Panc1 (cell line): Measurements from ENCODE around the gene MRAS. TPM values are rescaled to one million over a fixed set of nuclear protein-coding genes. Genes with fewer than 3 reads are reported as not detected.

Experiments
- ATAC-seq: fragments of 200-7000 bp; cut with Tn5 transposase; 2 replicates; pipeline ENCODE4 v1.9.1; 2020; ENCODE audit warnings: mild to moderate bottlenecking, moderate library complexity
- BruUV-seq: library from RNA; stranded (reverse); fragments of 400-500 nt; replicated peaks from 2 replicates; lab custom pipeline; 2021; lab: Mats Ljungman, UMichigan
- CTCF ChIA-PET: fragments of 300-600 bp; sonication (Branson Sonifier 250); formaldehyde crosslinking; loops from one replicate; lab custom pipeline; 2022; ENCODE audit warnings: antibody characterized with exemption; lab: Charles Lee
- POLR2A ChIA-PET: fragments of 300-600 bp; sonication (Branson Sonifier 250); formaldehyde crosslinking; loops from one replicate; lab custom pipeline; 2022; ENCODE audit warnings: antibody characterized with exemption; lab: Charles Lee
- DNase-seq: peaks from one replicate; pipeline ENCODE4 v3.0.0-alpha.2; 2010; ENCODE audit warnings: low read depth, low spot score
- H3K27ac ChIP-seq: 2 replicates; pipeline ENCODE4 v1.5.1; 2011; ENCODE audit warnings: mild to moderate bottlenecking, low read length, inconsistent platforms
- H3K27me3 ChIP-seq: fragments of 200-500 bp; sonication (Bioruptor generic); 2 replicates; pipeline ENCODE4 v1.6.0; 2014; ENCODE audit warnings: low read length, inconsistent platforms; ENCODE audit not compliant: control insufficient read depth, insufficient read depth
- H3K36me3 ChIP-seq: fragments of 200-500 bp; sonication (Bioruptor generic); 2 replicates; pipeline ENCODE4 v1.5.1; 2014; ENCODE audit warnings: inconsistent platforms, mild to moderate bottlenecking, low read length, moderate library complexity; ENCODE audit not compliant: control insufficient read depth, insufficient read depth
- H3K4me1 ChIP-seq: 2 replicates; pipeline ENCODE4 v1.5.1; 2011; ENCODE audit warnings: inconsistent platforms, mild to moderate bottlenecking, low read length, moderate library complexity; ENCODE audit not compliant: control insufficient read depth, insufficient read depth
- H3K4me3 ChIP-seq, 2 experiments: 2 replicates each; pipeline ENCODE4 v1.5.1; 2011 to 2012; ENCODE audit warnings: low read depth in 2 of 2, low read length in 2 of 2, mild to moderate bottlenecking in 2 of 2, inconsistent platforms in 1 of 2, moderate library complexity in 1 of 2
- H3K9me3 ChIP-seq: fragments of 200-500 bp; sonication (Bioruptor generic); 2 replicates; pipeline ENCODE4 v1.5.1; 2014; ENCODE audit warnings: low read depth, mild to moderate bottlenecking, inconsistent platforms, low read length, moderate library complexity; ENCODE audit not compliant: control insufficient read depth, insufficient read depth
- CTCF ChIP-seq: fragments of 450-650 bp; IDR thresholded peaks from 2 replicates; pipeline ENCODE4 v1.5.1; 2017; ENCODE audit warnings: mild to moderate bottlenecking
- POLR2AphosphoS5 ChIP-seq: IDR thresholded peaks from 2 replicates; pipeline ENCODE4 v1.6.1; 2012; ENCODE audit warnings: mild to moderate bottlenecking, low read depth, low read length, moderate library complexity
- REST ChIP-seq, 2 experiments: IDR thresholded peaks; 2 replicates each; pipeline ENCODE4 v1.6.1; 2011 to 2012; ENCODE audit warnings: low read depth in 2 of 2, control low read depth in 1 of 2, low read length in 1 of 2, mild to moderate bottlenecking in 1 of 2, moderate library complexity in 1 of 2; ENCODE audit not compliant: insufficient read depth in 1 of 2
- SIN3A ChIP-seq: IDR thresholded peaks from 2 replicates; pipeline ENCODE4 v1.6.1; 2012; ENCODE audit warnings: low read depth, mild to moderate bottlenecking, low read length, moderate library complexity, borderline replicate concordance; ENCODE audit not compliant: insufficient read depth
- TCF7L2 ChIP-seq: IDR thresholded peaks from 2 replicates; pipeline ENCODE4 v1.6.1; 2011; ENCODE audit warnings: mild to moderate bottlenecking, low read depth, low read length, inconsistent platforms
- in situ Hi-C: cut with HindIII; loops from 2 replicates; pipeline ENCODE4 v1.10.0; 2016; ENCODE audit warnings: low sequenced_read_pairs, low pct_unique_long_range_greater_than_20kb
- intact Hi-C: fragments of 100-400 bp; cut with micrococcal nuclease; formaldehyde crosslinking; loops from one replicate; pipeline ENCODE4 v1.10.0; 2022; ENCODE audit not compliant: unreplicated experiment
- total RNA-seq: library from RNA; stranded (reverse); gene quantifications from one replicate; pipeline ENCODE4 v1.2.1, GENCODE V29; 2021; ENCODE audit not compliant: unreplicated experiment

MRAS gene
- total RNA-seq, 1 experiment from 2014 or later: 14.2 TPM

- H3K36me3 ChIP-seq: no peaks in the 10 kb centered on the region
- no peak overlapping the region for H3K27ac ChIP-seq
- no peaks in the 10 kb centered on the region for H3K9me3 ChIP-seq
- peaks cover 11% of the 10 kb centered on the region for H3K27me3 ChIP-seq
- ChIA-PET POLR2A (interaction anchor here (0.6 kb wide), 1 partner anchor 271 kb away, joined by 8 read pairs; no protein-coding TSS in a partner anchor), CTCF (no interaction called here)
- no peaks in the 10 kb centered on the region for H3K4me1 ChIP-seq
- H3K4me3 ChIP-seq: no peak overlapping the region
- intact Hi-C loops: loop anchor here (10.0 kb wide), 1 partner anchor 68 kb away; no protein-coding TSS in a partner anchor
- DNase-seq: no peak
- in situ Hi-C loops: no loop called here
- no peak for TF ChIP-seq CTCF
- no peak for TF ChIP-seq SIN3A
- TF ChIP-seq TCF7L2: no peak
- TF ChIP-seq POLR2AphosphoS5: no peak
- no peak for TF ChIP-seq REST (IDR thresholded peaks at IDR 0.05; ENCODE audit: insufficient read depth in 1 of 2, low read depth in 2 of 2, low read length in 1 of 2)
- ATAC-seq: no peak
- no TSS peak for BruUV-seq
Observed at GRCh38 chr3:138336454-138336999, 11.9 kb upstream of the MRAS start.

- no TSS peak for BruUV-seq
- POLR2A ChIA-PET: no interaction called here
- intact Hi-C loops (loop anchor here (10.0 kb wide), 1 partner anchor 67 kb away; no protein-coding TSS in a partner anchor), in situ Hi-C loops (no loop called here)
- TF ChIP-seq TCF7L2 (no peak), SIN3A (no peak), POLR2AphosphoS5 (no peak), REST (IDR thresholded peaks at IDR 0.05; ENCODE audit: insufficient read depth in 1 of 2, low read depth in 2 of 2, low read length in 1 of 2) (no peak), CTCF (no peak)
- Histone ChIP-seq H3K27ac (no peak overlapping the region), H3K4me3 (no peak overlapping the region), H3K9me3 (no peaks in the 10 kb centered on the region), H3K4me1 (no peaks in the 10 kb centered on the region), H3K36me3 (no peaks in the 10 kb centered on the region), H3K27me3 (peaks cover 12% of the 10 kb centered on the region)
- DNase-seq (no peak), ATAC-seq (no peak)
- CTCF ChIA-PET: no interaction called here
Observed at GRCh38 chr3:138338244-138338643, 10.1 kb upstream of the MRAS start.
